GM19372 (cell line): Measurements from ENCODE around the gene CCNT2.
"Not testable (repeated sequence)": the region's sequence is repeated elsewhere in the genome, so short reads cannot be mapped to it uniquely, and the experiment has no call there.

Source experiments
- ATAC-seq: cut with Tn5 transposase; IDR thresholded peaks from one replicate; pipeline ENCODE4 v1.9.1; 2021; ENCODE audit warnings: mild to moderate bottlenecking, low read depth, moderate library complexity; ENCODE audit not compliant: unreplicated experiment

CCNT2 gene

GRCh38 chr2:134918526-134919340 lies at the start of gene CCNT2:
Gene CCNT2, plus strand, starts transcription at chr2:134918822. Its CDS starts 33 bp downstream, at chr2:134918855.
- peak; percentile 73 for ATAC-seq

DNA sequence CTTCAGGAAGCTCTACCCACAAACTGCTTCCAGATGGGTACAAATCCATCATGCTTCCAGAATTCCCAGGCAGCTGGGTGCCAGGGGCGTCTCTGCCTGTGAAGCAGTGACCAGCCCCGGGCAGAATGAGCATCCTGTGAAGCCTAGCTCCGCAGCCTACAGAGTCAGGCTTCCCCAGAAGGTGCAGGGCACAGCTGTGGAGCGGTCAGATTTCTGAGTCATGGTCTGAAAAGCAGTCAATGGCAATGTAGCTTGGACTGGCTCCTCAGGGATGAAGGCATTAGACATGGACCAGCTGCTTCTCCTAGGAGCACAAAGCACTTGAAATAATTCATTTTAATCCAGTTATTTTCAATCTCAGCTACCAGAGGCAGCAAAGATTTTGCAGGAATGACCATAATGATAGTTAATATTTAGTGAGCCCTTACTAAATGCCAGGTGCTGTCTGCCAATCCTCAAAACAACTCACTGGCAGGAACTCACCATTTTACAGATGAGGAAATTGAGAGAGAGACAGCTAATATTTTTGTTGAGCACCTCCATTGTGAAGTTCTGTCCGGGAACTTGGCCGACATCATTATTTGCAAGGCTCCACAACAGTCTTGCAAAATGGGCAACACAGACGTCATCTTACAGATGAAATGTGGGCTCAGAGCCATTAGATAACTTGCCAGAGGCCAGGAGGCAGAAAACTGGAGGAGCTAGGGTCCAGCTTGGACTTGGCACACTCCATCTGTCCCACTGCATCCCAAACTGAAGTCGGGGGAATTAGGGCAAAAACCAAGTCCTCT lies 48.5 kb upstream of the CCNT2 start:
- no peak for ATAC-seq

- no peak for ATAC-seq
These were observed 45.5 kb upstream of the CCNT2 start for GRCh38 chr2:134873152-134873551.

GRCh38 chr2:134875309-134875708 lies 43.3 kb upstream of the CCNT2 start:
- no peak for ATAC-seq

DNA sequence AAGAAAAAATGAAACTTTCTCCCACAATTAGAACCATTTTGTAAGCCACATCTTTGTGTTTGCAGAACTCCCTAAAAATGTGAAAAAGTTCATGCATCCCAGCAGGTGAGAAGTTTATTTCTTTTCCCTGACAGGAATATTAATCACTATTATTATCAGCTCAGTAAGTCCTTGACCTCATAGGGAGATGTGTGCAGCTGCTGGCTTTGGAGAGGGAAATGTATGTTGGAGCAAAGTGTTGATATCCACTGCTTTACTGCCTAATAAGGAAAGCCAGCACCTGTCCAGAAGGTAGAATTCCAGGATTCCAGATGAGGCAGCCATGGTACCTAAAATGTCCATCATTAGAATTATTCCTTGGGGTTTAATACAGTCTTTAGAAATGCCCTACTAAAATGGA lies 35.8 kb upstream of the CCNT2 start:
- no peak for ATAC-seq

GRCh38 chr2:134883552-134884293 lies 34.9 kb upstream of the CCNT2 start:
- ATAC-seq: no peak

GRCh38 chr2:134884435-134884834 lies 34.2 kb upstream of the CCNT2 start:
- ATAC-seq: no peak

GRCh38 chr2:134892282-134893035 lies 26.2 kb upstream of the CCNT2 start:
- no peak for ATAC-seq

GRCh38 chr2:134897932-134898331 lies 20.7 kb upstream of the CCNT2 start:
- no peak for ATAC-seq

GRCh38 chr2:134899204-134899603 lies 19.4 kb upstream of the CCNT2 start:
- ATAC-seq: no peak

DNA sequence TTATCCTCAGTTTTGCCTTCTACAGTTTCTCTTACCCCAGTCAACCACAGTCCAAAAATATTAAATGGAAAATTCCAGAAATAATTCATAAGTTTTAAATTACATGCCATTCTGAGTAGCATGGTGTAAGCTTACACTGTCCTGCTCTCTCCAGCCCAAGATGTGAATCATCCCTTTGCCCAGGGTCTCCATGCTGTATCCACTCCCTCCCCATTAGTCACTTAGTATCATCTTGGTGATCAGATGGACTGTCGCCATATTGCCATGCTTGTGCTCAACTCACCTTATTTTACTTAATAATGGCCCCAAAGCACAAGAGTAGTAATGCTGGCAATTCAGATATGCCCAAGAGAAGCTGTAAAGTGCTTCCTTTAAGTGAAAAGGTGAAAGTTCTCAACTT lies 18.5 kb upstream of the CCNT2 start:
- no peak for ATAC-seq

DNA sequence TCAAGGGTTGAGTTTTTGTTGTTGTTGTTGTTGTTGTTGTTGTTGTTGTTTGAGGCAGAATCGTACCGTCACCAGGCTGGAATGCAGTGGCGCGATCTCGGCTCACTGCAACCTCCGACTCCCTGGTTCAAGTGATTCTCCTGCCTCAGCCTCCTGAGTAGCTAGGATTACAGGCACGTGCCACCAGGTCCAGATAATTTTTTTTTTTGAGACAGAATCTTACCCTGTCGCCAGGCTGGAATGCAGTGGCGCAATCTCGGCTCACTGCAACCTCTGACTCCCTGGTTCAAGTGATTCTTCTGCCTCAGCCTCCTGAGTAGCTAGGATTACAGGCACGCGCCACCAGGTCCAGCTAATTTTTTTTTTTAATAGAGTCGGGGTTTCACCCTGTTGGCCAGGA lies 14.9 kb upstream of the CCNT2 start:
- ATAC-seq: not testable (repeated sequence)

GRCh38 chr2:134905168-134905567 lies 13.5 kb upstream of the CCNT2 start:
- no peak for ATAC-seq

DNA sequence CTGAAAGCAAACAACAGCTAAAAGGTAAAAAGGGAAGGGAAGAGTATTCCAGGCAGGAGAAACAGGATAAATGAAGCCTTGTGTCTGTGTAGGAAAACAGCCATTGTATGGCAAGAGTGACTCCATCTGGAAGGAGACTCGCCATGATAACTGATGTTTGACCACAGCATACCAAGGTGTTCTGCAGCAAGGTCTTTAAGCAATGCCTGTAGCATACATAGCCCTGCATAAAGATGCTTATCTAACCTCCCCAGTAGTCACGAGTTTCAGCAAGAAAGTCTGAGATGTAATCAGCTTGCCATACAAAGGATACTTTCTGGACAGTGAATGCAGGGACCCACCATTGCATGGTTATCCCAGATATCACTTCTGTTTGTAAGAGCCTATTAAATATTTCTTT lies 11.9 kb upstream of the CCNT2 start:
- no peak for ATAC-seq

- not testable (repeated sequence) for ATAC-seq
These were observed 11.0 kb upstream of the CCNT2 start for GRCh38 chr2:134907441-134908116.

GRCh38 chr2:134910763-134911399 lies 7.7 kb upstream of the CCNT2 start:
- ATAC-seq: no peak

GRCh38 chr2:134911400-134911785 lies 7.2 kb upstream of the CCNT2 start:
- ATAC-seq: no peak

GRCh38 chr2:134912361-134912760 lies 6.3 kb upstream of the CCNT2 start:
- no peak for ATAC-seq

GRCh38 chr2:134917360-134917865 lies 1.2 kb upstream of the CCNT2 start:
- no peak for ATAC-seq
